Right forelimb (tissue), 1 donor: ENCODE measurements around the gene TEDC1.
A peak's percentile ranks its signal among the peaks of the same experiment; 100 is the strongest.

Experiments
- DNase-seq: peaks from one replicate; pipeline ENCODE4 v3.0.0-alpha.2; 2018

Gene TEDC1

GRCh38 chr14:105527381-105527825 is 36.4 kb downstream of the TEDC1 start:
- peak; percentile 44 for DNase-seq

- peak; percentile 90 for DNase-seq
Measured at GRCh38 chr14:105527826-105528585, 37.0 kb downstream of the TEDC1 start.

- no peak for DNase-seq
Measured at GRCh38 chr14:105528586-105529318, 37.7 kb downstream of the TEDC1 start.

GRCh38 chr14:105529319-105529568 is 38.2 kb downstream of the TEDC1 start:
- DNase-seq: peak; percentile 65

GRCh38 chr14:105529569-105530284 is 38.7 kb downstream of the TEDC1 start:
- peak; percentile 53 for DNase-seq

GRCh38 chr14:105530285-105531087 is 39.4 kb downstream of the TEDC1 start:
- DNase-seq: no peak

GRCh38 chr14:105531088-105531893 is 40.2 kb downstream of the TEDC1 start:
- no peak for DNase-seq

- no peak for DNase-seq
Measured at GRCh38 chr14:105531894-105532623, 41.0 kb downstream of the TEDC1 start.

GRCh38 chr14:105532735-105533141 is 41.7 kb downstream of the TEDC1 start:
- DNase-seq: peak; percentile 53

- peak; percentile 44 for DNase-seq
Measured at GRCh38 chr14:105533391-105533790, 42.3 kb downstream of the TEDC1 start.

- no peak for DNase-seq
Measured at GRCh38 chr14:105533811-105534498, 42.9 kb downstream of the TEDC1 start.

- DNase-seq: no peak
Measured at GRCh38 chr14:105534586-105534985, 43.5 kb downstream of the TEDC1 start.

GRCh38 chr14:105536051-105536450 is 45.0 kb downstream of the TEDC1 start:
- DNase-seq: no peak

GRCh38 chr14:105536691-105537579 is 45.9 kb downstream of the TEDC1 start:
- no peak for DNase-seq

GRCh38 chr14:105537580-105538474 is 46.8 kb downstream of the TEDC1 start:
- DNase-seq: peak; percentile 79

- no peak for DNase-seq
Measured at GRCh38 chr14:105538481-105539049, 47.5 kb downstream of the TEDC1 start.

- DNase-seq: no peak
Measured at GRCh38 chr14:105540811-105541210, 49.8 kb downstream of the TEDC1 start.

- DNase-seq: no peak
Measured at GRCh38 chr14:105541218-105541875, 50.3 kb downstream of the TEDC1 start.
